Endothelial cell of umbilical vein (primary cell): ENCODE measurements around the gene FAM168B. TPM values are rescaled to one million over a fixed set of nuclear protein-coding genes. Genes with fewer than 3 reads are reported as not detected.

ENCODE experiments used
- BruUV-seq: library from RNA; stranded (reverse); fragments of 400-500 nt; replicated peaks from 2 replicates; lab custom pipeline; 2021; lab: Mats Ljungman, UMichigan
- CTCF ChIA-PET: fragments of 300-600, 350-600 bp; sonication (Branson Sonifier 250); formaldehyde crosslinking; loops from one replicate; lab custom pipeline; 2021; ENCODE audit warnings: antibody characterized with exemption, inconsistent platforms; lab: Charles Lee
- POLR2A ChIA-PET: fragments of 300-600, 350-600 bp; sonication (Branson Sonifier 250); formaldehyde crosslinking; loops from one replicate; lab custom pipeline; 2021; ENCODE audit warnings: antibody characterized with exemption, inconsistent platforms; lab: Charles Lee
- DNase-seq: peaks from one replicate; pipeline ENCODE4 v3.0.0-alpha.2; 2011; ENCODE audit warnings: low read depth, low spot score
- FAIRE-seq: peaks from 2 replicates; lab custom pipeline; 2011; peaks lifted over from hg19 to GRCh38; lab: Jason Lieb, UNC
- H2AFZ ChIP-seq: 2 replicates; pipeline ENCODE4 v1.6.0; 2012; ENCODE audit warnings: low read depth, low read length, control low read depth, inconsistent platforms
- H3K27ac ChIP-seq: 2 replicates; pipeline ENCODE4 v1.5.1; 2011; ENCODE audit warnings: low read depth, mild to moderate bottlenecking, control low read depth, low read length, moderate library complexity; ENCODE audit not compliant: insufficient read depth
- H3K27me3 ChIP-seq, 2 experiments: 2 replicates each; pipeline versions ENCODE4 v1.6.0 to v1.6.1; 2011; ENCODE audit warnings: low read length in 2 of 2, mixed read lengths in 1 of 2; ENCODE audit not compliant: control insufficient read depth in 2 of 2, insufficient read depth in 2 of 2
- H3K36me3 ChIP-seq, 2 experiments: 2 replicates in 1 of 2; 3 replicates in 1 of 2; pipeline ENCODE4 v1.5.1; 2011; ENCODE audit warnings: low read length in 2 of 2, mild to moderate bottlenecking in 1 of 2, moderate library complexity in 1 of 2; ENCODE audit not compliant: control insufficient read depth in 2 of 2, insufficient read depth in 2 of 2; ENCODE audit errors: extremely low read depth in 1 of 2
- H3K4me1 ChIP-seq: 3 replicates; pipeline ENCODE4 v1.5.1; 2011; ENCODE audit warnings: mild to moderate bottlenecking, low read length; ENCODE audit not compliant: control insufficient read depth, insufficient read depth; ENCODE audit errors: extremely low read depth
- H3K4me2 ChIP-seq: 2 replicates; pipeline ENCODE4 v1.6.1; 2011; ENCODE audit warnings: low read length, control low read depth, mixed read lengths; ENCODE audit not compliant: insufficient read depth
- H3K4me3 ChIP-seq, 3 experiments: fragments of 200-600 bp in 1 of 3; sonication (generic), shearing (Covaris generic) in 1 of 3; replicated peaks in 1 of 3; 2 replicates each; pipeline ENCODE4 v1.5.1; 2011 to 2016; ENCODE audit warnings: control low read depth in 3 of 3, low read length in 3 of 3, mild to moderate bottlenecking in 2 of 3, inconsistent platforms in 1 of 3, low read depth in 1 of 3, moderate library complexity in 1 of 3; ENCODE audit not compliant: insufficient read depth in 1 of 3
- H3K79me2 ChIP-seq: 2 replicates; pipeline ENCODE4 v1.6.0; 2012; ENCODE audit warnings: low read length, inconsistent platforms; ENCODE audit not compliant: control insufficient read depth, insufficient read depth
- H3K9ac ChIP-seq: replicated peaks from 2 replicates; pipeline ENCODE3; 2011; ENCODE audit warnings: low read length, control low read depth; ENCODE audit not compliant: insufficient read depth; ENCODE audit errors: extremely low read depth
- H3K9me1 ChIP-seq: replicated peaks from 3 replicates; pipeline ENCODE4 v1.6.0; 2011; ENCODE audit warnings: mild to moderate bottlenecking, low read length; ENCODE audit not compliant: control insufficient read depth, insufficient read depth; ENCODE audit errors: extremely low read depth
- H3K9me3 ChIP-seq: replicated peaks from 2 replicates; pipeline ENCODE4 v1.5.1; 2012; ENCODE audit warnings: low read length, inconsistent platforms; ENCODE audit not compliant: control insufficient read depth, insufficient read depth
- H4K20me1 ChIP-seq: replicated peaks from 2 replicates; pipeline ENCODE3; 2011; ENCODE audit warnings: mild to moderate bottlenecking, low read length; ENCODE audit not compliant: control insufficient read depth, insufficient read depth; ENCODE audit errors: extremely low read depth
- EZH2 ChIP-seq: IDR thresholded peaks from 2 replicates; pipeline ENCODE4 v1.6.1; 2012; ENCODE audit warnings: borderline replicate concordance, low read depth, mild to moderate bottlenecking, moderate library complexity, low read length, inconsistent platforms; ENCODE audit not compliant: severe bottlenecking
- FOS ChIP-seq: IDR thresholded peaks from 2 replicates; pipeline ENCODE4 v1.6.1; 2011; ENCODE audit warnings: mild to moderate bottlenecking, low read length, moderate library complexity, borderline replicate concordance; ENCODE audit not compliant: insufficient read depth
- GATA2 ChIP-seq: IDR thresholded peaks from 2 replicates; pipeline ENCODE4 v1.7.0; 2011; ENCODE audit warnings: low read depth, mild to moderate bottlenecking, moderate library complexity, mixed read lengths, low read length; ENCODE audit not compliant: insufficient read length, insufficient read depth
- JUN ChIP-seq: IDR thresholded peaks from 2 replicates; pipeline ENCODE4 v1.6.1; 2011; ENCODE audit warnings: borderline replicate concordance, low read depth; ENCODE audit not compliant: insufficient read length, insufficient read depth
- MYC ChIP-seq: IDR thresholded peaks from one replicate; pipeline ENCODE4 v1.6.1; 2011; ENCODE audit warnings: mild to moderate bottlenecking, low read depth, low read length
- POLR2A ChIP-seq: IDR thresholded peaks from 2 replicates; pipeline ENCODE4 v1.6.1; 2012; ENCODE audit warnings: low read depth, mild to moderate bottlenecking, control low read depth, low read length
- POLR2AphosphoS5 ChIP-seq: IDR thresholded peaks from 2 replicates; pipeline ENCODE4 v1.6.1; 2012; ENCODE audit warnings: low read depth, mild to moderate bottlenecking, control low read depth, low read length, moderate library complexity; ENCODE audit not compliant: insufficient read depth
- dilution Hi-C: fragments of 300-500 bp; cut with MboI; formaldehyde crosslinking; loops from one replicate; pipeline ENCODE4 v1.15.0; 2019; ENCODE audit warnings: low sequenced_read_pairs; ENCODE audit not compliant: extremely low pct_ligation_motif_present
- intact Hi-C: fragments of 100-400 bp; cut with micrococcal nuclease; formaldehyde crosslinking; loops from one replicate; pipeline ENCODE4 v1.10.0; 2022
- polyA plus RNA-seq, 4 experiments: library from polyadenylated mRNA; depleted of rRNA in 3 of 4; stranded (reverse) in 3 of 4; unstranded in 1 of 4; fragments of >200 nt; gene quantifications; 2 replicates each; pipeline versions ENCODE4 v1.2.1 to v1.2.3, GENCODE V29; 2011 to 2012; ENCODE audit warnings: missing spikeins in 1 of 4
- total RNA-seq: library from RNA; stranded (reverse); gene quantifications from 2 replicates; pipeline ENCODE4 v1.2.3, GENCODE V29; 2021
- TF ChIP-seq, protein P1 (sequence below): IDR thresholded peaks from 2 replicates; pipeline ENCODE4 v1.6.1; 2011; ENCODE audit not compliant: insufficient read depth, insufficient read length
- TF ChIP-seq, protein P2 (sequence below), 2 donors: IDR thresholded peaks; 1 replicate in 1 of 2; 2 replicates in 1 of 2; pipeline ENCODE4 v1.5.1; 2011; ENCODE audit warnings: low read length in 2 of 2, mild to moderate bottlenecking in 2 of 2, moderate library complexity in 2 of 2, control low read depth in 1 of 2, inconsistent platforms in 1 of 2, low read depth in 1 of 2; ENCODE audit not compliant: insufficient read depth in 1 of 2; ENCODE audit errors: extremely low read depth in 1 of 2

Gene FAM168B
- total and polyA plus RNA-seq, 2 donors (not counting 3 experiments of a cell fraction or from before 2014, with no cell fraction given), result 109 to 183 TPM

DNA sequence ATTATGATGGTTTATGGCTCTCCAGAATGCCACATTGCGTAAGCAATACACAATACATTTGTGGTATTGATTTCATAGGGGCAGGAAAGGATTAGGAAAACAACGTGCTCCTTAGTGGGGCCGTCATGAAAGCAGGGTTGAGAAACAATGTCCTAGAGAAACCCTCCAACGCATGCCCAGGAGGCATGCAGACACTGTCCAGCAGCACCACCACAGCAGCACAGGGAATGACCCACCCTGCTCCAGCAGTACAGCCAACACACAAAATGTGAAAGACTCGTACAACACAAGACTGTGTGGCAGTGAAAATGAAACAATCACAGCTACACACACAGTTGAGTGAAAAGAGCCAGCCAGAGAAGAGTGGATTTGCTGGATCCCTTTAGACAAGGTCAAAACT lies 66.3 kb downstream of the FAM168B start:
- intact Hi-C loops, result no loop called here
- Histone ChIP-seq H3K27me3 (peaks cover 0 to 6% of the 10 kb centered on the region in 2 experiments), H3K9me3 (no peaks in the 10 kb centered on the region), H2AFZ (no peak overlapping the region), H4K20me1 (no peaks in the 10 kb centered on the region), H3K4me1 (no peaks in the 10 kb centered on the region), H3K79me2 (no peaks in the 10 kb centered on the region), H3K36me3 (no peaks in the 10 kb centered on the region), H3K27ac (no peak overlapping the region), H3K9me1 (no peaks in the 10 kb centered on the region), H3K4me3 (no peak overlapping the region), H3K4me2 (no peak overlapping the region), H3K9ac (no peak overlapping the region)
- dilution Hi-C loops, result no loop called here
- FAIRE-seq, result no peak
- ChIA-PET CTCF (no interaction called here), POLR2A (no interaction called here)
- no TSS peak for BruUV-seq
- no peak for DNase-seq
- no peak for TF ChIP-seq EZH2
- TF ChIP-seq MYC, result no peak
- TF ChIP-seq POLR2AphosphoS5, result no peak
- no peak for TF ChIP-seq JUN
- no peak for TF ChIP-seq POLR2A
- TF ChIP-seq, protein P1, sequence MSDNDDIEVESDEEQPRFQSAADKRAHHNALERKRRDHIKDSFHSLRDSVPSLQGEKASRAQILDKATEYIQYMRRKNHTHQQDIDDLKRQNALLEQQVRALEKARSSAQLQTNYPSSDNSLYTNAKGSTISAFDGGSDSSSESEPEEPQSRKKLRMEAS, result no peak
- TF ChIP-seq, protein P2, sequence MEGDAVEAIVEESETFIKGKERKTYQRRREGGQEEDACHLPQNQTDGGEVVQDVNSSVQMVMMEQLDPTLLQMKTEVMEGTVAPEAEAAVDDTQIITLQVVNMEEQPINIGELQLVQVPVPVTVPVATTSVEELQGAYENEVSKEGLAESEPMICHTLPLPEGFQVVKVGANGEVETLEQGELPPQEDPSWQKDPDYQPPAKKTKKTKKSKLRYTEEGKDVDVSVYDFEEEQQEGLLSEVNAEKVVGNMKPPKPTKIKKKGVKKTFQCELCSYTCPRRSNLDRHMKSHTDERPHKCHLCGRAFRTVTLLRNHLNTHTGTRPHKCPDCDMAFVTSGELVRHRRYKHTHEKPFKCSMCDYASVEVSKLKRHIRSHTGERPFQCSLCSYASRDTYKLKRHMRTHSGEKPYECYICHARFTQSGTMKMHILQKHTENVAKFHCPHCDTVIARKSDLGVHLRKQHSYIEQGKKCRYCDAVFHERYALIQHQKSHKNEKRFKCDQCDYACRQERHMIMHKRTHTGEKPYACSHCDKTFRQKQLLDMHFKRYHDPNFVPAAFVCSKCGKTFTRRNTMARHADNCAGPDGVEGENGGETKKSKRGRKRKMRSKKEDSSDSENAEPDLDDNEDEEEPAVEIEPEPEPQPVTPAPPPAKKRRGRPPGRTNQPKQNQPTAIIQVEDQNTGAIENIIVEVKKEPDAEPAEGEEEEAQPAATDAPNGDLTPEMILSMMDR (IDR thresholded peaks at IDR 0.05; ENCODE audit: extremely low read depth in 1 of 2, insufficient read depth in 1 of 2, low read depth in 1 of 2, low read length in 2 of 2), result no peak
- TF ChIP-seq GATA2, result no peak
- no peak for TF ChIP-seq FOS
